ENCODE measurements around the gene CREB5.

CREB5 gene

GRCh38 chr7:28724563-28724962, 312.2 kb downstream of the CREB5 start:
- no peak for DNase-seq

- DNase-seq = no peak
Observed at GRCh38 chr7:28725045-28725642, 312.8 kb downstream of the CREB5 start.

DNA sequence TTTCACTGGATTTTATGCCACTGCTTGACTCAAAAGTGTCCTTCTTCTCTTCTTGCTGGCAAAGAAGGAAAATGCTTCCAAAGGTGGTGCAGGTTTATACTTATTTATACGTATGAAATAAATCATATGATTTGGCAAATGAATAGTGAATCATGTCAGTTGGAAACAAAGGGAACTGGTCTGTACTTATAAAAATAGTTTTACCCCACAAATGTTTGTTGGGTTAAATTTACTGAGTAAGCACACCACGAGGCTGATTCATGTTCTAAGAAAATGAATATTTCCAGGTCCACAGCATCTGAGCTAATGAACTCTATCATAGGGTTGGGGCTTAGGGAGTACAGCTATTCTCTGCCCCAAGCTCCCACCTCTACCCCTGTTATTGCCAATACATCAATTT, 313.6 kb downstream of the CREB5 start:
- no peak for DNase-seq

GRCh38 chr7:28726555-28726954, 314.2 kb downstream of the CREB5 start:
- no peak for DNase-seq

DNA sequence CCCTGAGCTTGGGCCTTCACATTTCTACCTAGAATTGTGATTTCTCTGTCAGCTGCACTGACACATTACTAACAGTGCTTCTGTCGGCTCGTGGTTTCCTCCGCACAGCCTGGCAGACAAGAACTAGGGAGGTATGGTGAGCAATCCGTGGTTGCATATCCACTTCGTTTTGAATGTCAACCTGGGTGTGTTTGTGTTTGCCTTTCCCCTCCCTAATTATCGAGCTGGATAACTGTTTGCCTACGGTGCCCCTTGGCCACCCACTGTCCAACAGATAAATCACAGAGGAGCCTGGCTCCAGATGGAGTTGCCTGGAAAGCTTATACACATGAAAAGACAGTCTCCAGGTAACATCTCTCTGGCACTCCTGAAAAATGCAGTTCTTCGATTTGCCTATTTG, 317.0 kb downstream of the CREB5 start:
- DNase-seq = peak; percentile 90

DNA sequence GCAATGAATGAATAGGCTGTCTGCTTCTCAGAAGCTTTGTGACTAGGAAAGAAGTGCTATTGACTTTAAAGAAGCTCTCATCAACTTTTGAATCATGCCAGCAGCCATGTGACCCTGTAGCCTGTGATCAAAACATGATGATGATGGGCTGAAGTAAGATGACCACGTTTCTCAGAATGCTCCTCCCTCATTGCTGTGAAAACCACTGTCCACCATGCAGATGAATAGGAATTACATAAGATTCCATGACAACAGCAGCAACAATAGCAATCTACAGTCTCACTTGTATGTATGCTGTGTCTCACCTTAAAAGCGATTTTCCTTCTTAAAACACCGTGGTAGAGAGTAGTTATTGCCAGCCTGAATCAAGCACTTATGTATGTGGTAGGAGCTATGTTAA, 317.4 kb downstream of the CREB5 start:
- peak; percentile 30 for DNase-seq

GRCh38 chr7:28731092-28731658, 318.9 kb downstream of the CREB5 start:
- DNase-seq = no peak

- DNase-seq = peak; percentile 27
Observed at GRCh38 chr7:28732071-28732869, 320.0 kb downstream of the CREB5 start.

GRCh38 chr7:28733035-28733434, 320.7 kb downstream of the CREB5 start:
- no peak for DNase-seq

- DNase-seq = no peak
Observed at GRCh38 chr7:28738412-28738811, 326.1 kb downstream of the CREB5 start.

DNA sequence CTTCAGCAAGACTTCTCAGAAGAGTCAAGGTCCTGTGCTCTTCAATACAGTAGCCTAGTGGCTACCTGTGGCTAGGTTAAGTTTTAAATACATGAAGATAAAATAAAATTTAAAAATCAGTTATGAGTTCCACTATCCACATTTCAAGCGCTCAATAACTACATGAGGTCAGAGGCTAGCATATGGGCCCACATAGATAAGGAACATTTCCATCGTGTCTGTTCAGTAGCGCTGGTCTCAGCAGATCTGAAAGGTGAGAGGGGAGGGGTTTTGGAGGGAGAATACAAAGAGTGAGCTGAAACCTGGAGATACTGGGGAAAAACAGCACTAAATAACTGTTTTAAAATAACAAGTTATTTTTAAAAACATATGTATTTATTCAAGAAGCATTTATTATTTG, 326.8 kb downstream of the CREB5 start:
- DNase-seq = no peak

DNA sequence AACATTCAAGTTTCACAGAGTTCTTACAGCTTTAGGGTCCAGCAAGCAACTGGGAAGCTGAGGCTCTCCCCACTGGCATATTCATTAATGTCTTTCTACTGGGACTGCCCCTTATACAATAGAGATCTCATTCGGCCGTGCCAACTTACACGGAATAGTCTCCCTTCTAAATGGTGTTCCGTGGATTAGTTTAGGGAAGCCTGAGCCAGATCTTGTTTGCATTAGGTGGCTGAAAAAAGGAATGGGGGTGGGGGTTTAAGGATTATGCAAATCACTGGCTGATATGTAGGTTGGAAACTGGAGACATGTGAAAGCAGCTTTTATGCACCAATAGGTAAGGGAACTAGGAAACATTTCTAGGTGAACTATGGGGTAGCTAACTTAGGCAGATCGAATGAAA, 327.5 kb downstream of the CREB5 start:
- no peak for DNase-seq

DNA sequence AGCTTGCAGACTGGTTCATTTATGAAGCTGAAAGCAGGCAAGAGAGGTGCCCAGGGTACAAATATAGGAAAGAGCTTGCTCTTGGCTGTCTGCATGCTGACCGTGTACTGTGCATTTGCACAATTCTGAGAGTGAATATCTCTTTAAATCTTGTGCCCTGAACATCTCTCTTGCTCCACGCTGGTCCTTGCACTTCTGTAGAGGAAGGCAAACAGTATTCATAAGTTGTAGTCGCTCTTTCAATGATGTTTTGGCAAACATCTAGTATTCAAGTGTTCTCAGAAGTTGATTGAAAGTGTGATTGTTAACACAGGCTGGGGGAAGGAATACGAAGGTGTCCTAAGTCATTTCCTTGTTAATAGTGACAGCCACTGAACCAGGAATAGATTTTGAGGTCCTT, 332.6 kb downstream of the CREB5 start:
- DNase-seq = no peak

GRCh38 chr7:28745351-28745750, 333.0 kb downstream of the CREB5 start:
- no peak for DNase-seq

DNA sequence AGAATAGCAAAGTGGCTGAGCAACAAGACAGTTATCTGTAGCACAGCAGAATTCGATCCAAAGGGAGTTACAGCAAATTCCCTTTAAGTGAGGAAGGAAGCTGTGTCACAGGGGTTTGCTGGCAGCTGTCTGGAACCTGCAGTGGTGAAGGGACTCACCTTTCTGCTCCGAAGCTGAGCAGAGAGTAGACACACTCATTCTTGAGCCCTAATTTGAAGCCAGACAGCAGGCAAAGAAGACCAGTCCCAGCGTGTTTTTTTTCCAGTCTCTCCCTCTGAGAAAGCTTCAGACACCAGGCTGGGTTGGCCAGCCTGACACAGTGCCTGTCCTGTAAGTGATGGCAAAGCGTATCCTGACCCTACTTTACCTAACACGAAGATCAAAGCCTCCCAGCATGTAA, 335.1 kb downstream of the CREB5 start:
- no peak for DNase-seq

DNA sequence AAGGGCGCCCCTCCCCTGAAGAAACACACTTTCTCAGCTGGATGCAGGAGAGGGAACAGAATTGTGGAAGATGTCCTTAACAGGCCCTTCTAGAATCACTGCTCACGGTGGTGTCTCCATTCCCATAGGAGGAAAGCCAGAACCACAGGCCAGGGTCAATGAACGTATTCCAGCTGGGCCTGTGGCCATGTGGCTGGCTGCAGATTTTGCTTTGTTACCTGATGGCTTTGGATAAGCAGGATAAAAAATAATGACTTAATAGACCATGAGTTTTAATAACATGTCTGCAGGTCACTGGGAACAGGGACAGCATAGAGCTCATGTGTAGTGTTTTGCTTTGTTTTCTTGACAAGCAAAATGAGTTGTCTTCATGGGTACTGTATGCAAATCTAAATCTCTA, 335.5 kb downstream of the CREB5 start:
- DNase-seq = no peak

GRCh38 chr7:28748346-28748745, 336.0 kb downstream of the CREB5 start:
- no peak for DNase-seq

GRCh38 chr7:28748933-28749584, 336.7 kb downstream of the CREB5 start:
- no peak for DNase-seq

DNA sequence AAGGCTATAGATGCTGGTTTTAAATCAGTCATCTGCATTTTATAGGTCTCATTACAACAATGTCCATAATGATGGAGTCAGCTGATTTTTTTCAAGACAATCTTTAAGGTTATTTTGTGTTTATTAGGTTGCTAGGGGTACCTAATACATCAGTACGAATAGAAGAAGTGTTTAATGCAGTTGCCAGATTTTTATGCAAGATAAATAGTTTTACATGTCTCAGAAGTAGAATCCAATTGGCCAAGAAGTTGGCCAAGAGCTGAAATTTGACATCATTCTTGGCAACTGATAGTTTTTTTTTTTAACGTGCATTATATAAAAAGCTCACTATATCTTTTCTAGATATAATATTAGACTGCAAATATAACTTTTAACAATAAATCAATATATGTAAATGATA, 337.3 kb downstream of the CREB5 start:
- DNase-seq = no peak

GRCh38 chr7:28750981-28751380, 338.7 kb downstream of the CREB5 start:
- no peak for DNase-seq

DNA sequence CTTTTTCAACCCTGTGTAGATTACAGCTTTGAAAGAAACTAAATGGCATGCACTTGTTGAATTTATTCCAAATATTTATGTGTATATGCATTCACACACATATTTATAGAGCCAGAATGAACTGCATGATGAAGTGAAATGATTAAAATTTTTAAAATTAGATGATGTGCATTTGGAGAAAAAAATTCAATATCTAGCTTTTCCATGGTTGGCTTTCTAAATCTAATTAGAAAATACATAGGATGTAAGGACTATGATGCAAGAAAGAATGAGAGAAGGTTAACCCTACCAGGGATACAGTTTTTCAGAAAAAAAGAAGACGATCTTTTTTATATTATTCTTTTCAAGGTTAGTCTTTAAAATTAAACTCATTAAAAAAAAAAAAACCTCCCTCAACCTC, 341.3 kb downstream of the CREB5 start:
- no peak for DNase-seq

DNA sequence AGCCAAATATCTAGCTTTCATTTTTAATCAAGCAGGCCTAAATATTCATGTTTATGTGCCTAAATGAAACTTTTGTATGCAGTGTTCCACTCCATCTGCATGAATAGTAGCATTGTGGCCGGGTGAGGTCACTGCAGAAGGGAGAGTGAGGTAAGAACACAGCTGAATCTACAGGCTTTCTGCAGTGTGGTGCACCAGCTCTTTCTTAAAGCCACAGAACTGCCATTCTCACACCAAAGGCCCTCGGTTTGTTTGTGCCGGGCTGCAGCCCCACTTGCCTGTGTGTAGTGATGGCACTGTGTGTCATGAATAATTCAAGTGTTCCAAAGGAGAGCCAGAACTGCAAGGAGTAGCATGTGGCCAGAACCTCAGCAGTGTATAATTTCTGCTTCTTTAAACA, 341.7 kb downstream of the CREB5 start:
- no peak for DNase-seq

DNA sequence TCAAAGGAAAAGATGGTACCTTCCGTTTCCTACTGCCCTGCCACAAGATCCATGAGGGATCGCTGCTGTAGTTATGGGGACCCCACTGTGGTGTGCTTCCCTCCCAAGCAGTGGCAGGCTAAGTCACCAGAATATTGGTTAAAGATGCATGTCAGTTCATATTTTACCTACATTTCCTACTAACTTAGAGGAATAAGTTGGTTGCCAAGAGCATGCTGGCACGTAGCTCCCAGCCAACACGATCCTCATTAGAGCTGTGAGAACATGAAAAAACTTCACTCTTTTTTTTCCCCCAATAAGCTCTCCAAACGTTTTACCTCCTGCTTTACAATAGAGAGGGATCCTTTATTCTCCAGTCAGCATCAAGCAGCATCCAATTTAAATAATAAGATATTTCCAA, 342.1 kb downstream of the CREB5 start:
- DNase-seq = no peak

DNA sequence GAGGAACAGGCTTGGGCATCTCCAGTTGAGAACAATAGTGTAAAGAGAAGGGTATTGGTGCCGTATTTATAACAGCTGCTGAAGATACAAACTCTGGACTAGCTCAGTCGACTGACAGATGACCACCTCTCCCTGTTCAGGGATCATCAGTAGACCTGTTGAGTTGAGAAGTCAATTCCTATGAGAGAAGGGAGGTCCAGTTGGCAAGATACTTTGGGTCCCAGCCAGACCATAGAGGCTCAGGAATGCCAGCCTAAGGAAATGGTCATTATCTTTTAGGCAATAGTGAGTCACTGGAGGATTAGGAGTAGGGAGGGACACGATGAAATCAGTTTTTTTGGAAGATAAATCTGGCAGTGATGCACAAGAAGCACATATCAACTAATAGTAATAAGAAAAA, 342.9 kb downstream of the CREB5 start:
- no peak for DNase-seq
